Glomerular visceral epithelial cell (primary cell): ENCODE measurements around the gene UBAP1L.

Experiments
- DNase-seq: peaks from one replicate; pipeline ENCODE4 v3.0.0-alpha.2; 2016; ENCODE audit errors: extremely low spot score

The UBAP1L gene

GRCh38 chr15:65044724-65045481 is 70.1 kb downstream of the UBAP1L start, which contains the start of gene SLC51B:
Gene SLC51B (plus strand): TSS chr15:65045387. CDS start chr15:65050005, 4,618 bp downstream.
- DNase-seq = peak; percentile 26

DNA sequence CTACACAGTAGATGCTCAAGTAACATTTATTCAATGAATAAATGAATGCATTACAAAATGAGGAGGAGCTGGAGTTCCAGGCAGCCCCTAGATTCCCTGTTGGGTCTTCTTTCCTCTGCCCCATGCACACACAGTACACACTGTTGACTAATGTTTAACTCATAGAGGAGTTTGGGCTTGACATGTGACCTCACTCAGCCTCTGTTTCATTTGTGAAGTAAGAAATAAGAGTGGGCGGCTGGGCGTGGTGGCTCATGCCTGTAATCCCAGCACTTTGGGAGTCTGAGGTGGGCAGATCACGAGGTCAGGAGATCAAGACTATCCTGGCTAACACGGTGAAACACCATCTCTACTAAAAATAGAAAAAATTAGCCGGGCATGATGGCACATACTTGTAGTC is 70.8 kb downstream of the UBAP1L start:
- peak; percentile 59 for DNase-seq

DNA sequence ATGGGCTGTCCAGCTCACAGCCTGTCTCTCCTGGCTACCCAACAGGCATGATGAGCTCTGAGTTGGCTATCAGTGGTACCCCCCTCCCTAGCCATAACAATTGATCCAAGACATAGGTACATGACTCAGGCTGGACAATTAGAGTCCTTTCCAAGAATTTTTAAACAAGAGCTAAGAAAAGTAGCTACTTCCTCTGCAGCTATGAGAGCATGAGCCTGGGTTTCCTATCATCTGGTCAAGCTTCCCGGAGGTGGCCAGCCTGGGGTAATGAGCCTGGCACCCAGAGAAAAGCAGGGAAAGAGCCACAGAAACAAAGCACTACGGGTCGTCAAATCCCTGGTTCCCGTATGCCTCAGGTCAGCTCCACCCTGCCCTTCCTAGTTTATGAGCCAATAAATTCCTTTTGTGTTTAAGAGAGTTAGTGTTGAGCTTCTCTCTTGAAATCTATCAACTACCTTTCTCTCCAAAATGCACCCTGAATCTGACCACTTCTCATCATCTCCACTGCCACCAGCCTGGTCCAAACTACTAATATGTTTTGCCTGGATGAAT is 72.1 kb downstream of the UBAP1L start:
- DNase-seq = no peak
